ENCODE measurements around the gene MARS1.
"Not testable (repeated sequence)": the region's sequence is repeated elsewhere in the genome, so short reads cannot be mapped to it uniquely, and the experiment has no call there.

MARS1 gene

DNA sequence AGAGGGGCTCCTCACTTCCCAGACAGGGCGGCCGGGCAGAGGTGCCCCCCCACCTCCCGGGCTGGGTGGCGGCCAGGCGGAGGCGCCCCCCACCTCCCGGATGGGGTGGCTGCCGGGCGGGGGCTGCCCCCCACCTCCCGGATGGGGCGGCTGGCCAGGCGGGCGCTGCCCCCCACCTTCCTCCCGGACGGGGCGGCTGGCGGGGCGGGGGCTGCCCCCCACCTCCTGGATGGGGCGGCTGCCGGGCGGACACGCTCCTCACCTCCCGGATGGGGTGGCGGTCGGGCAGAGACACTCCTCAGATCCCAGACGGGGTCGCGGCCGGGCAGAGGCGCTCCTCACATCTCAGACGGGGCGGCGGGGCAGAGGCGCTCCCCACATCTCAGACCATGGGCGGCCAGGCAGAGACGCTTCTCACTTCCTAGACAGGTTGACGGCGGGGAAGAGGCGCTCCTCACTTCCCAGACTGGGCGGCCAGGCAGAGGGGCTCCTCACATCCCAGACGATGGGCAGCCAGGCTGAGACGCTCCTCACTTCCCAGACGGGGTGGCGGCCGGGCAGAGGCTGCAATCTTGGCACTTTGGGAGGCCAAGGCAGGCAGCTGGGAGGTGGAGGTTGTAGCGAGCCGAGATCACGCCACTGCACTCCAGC is 7.3 kb downstream of the MARS1 start:
- not testable (repeated sequence) for DNase-seq (ENCODE audit: low spot score)

DNA sequence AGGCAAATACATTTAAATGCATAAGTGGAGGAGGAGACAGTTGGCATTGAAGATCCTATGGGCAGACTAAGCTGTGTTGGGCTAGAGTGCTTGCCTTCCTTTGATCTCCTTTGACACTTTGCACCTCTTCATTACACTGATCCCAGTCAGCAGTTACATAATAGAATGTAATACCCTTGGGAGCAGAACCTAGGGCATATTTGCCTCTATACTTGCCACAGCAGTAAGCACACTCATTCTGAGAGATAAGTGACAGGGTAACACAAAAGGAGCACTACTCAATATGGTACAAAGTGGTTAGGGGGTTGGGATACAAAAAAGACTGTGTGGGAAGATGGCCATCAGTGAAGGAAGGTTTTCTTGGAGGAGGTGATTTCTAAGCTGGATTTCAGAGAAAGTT is 9.0 kb downstream of the MARS1 start:
- no peak for DNase-seq (ENCODE audit: low spot score)

DNA sequence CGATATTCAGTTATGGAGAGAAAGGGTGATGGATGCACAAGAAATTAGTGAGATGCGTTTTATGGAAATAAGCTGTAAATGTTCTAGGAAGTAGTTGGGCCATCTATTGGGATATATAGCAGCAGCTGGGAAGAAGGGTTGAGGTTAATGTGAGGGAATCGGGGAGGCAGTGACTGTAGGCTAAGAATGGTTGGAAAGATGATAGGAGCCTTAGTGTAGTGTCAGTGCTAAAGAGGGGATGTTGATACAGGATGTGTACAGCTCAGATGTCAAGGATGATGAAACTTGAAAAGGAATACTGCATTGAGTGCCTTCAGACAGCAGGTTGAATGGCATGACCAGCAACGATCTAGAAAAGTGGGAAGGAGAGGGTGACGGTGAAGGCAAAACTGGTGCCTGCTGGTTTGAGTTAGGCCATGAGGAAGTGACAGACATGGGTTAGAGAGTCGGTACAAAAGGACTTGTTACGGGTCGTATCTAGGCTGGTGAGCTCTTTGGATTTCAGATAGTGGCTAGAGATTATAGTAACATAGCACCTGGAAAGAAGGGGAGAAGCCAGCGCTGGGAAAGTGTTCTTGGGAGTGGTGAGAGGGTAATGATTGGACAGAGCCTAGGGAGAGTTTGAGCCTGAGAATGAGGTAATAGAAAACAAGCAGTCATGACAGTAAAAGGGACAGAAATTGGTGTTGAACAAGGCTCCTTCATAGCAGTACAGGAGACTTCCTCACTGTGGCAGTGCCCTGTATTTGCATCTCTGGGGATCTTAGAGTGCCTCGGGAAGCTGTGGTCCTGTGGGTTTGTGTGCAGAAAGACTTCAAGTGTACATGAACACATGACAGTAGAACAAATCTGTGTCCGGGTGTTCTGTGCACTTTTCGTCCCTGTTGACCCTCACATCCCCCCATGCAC is 9.6 kb downstream of the MARS1 start:
- DNase-seq (ENCODE audit: low spot score), result no peak

- no peak for DNase-seq (ENCODE audit: low spot score)
These were observed 10.2 kb downstream of the MARS1 start for GRCh38 chr12:57498132-57498502.

GRCh38 chr12:57498571-57498970 is 10.7 kb downstream of the MARS1 start:
- no peak for DNase-seq (ENCODE audit: low spot score)

DNA sequence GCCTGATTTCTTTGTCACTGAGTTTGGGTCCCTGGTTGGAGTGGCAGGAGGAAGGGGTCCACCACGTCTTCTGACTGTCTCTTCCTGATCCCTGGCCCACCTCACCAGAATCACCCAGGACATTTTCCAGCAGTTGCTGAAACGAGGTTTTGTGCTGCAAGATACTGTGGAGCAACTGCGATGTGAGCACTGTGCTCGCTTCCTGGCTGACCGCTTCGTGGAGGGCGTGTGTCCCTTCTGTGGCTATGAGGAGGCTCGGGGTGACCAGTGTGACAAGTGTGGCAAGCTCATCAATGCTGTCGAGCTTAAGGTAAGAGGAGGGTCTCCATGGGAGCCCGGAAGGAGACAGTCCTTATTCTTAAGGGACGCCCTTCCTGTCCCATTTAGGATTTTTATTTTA is 12.3 kb downstream of the MARS1 start:
- DNase-seq (ENCODE audit: low spot score), result no peak

DNA sequence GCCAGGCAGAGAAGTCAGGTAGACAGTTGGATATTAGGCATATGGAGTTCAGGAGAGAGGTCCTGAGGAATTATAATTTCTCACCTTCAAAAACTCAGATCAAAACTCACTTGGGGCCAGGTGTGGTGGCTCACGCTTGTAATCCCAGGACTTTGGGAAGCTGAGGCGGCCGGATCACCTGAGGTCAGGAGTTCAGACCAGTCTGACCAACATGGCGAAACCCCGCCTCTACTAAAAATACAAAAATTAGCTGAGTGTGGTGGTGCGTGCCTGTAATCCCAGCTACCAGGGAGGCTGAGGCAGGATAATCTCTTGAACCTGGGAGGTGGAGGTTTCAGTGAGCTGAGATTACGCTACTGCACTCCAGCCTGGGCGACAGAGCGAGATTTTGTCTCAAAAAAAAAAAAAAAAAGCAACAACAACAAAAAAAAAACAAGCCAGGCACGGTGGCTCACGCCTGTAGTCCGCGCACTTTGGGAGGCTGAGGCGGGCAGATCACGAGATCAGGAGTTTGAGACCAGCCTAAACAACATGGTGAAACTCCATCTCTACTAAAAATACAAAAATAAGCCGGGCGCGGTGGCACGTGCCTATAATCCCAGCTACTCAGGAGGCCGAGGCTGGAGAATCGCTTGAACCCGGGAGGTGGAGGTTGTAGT is 14.6 kb downstream of the MARS1 start:
- not testable (repeated sequence) for DNase-seq (ENCODE audit: low spot score)

DNA sequence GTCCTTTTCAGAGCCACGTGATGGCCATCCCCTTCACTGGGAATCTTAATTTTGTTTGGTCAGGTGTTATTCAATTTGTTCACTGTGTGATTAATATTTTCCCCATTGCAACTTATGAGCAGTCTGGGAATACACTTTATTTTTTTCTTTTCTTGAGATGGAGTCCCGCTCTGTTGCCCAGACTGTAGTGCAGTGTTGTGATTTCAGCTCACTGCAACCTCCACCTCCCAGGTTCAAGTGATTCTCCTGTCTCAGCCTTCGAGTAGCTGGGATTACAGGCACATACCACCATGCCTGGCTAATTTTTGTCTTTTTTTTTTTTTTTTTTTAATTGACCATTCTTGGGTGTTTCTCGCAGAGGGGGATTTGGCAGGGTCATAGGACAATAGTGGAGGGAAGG is 18.7 kb downstream of the MARS1 start:
- DNase-seq (ENCODE audit: low spot score), result not testable (repeated sequence)

DNA sequence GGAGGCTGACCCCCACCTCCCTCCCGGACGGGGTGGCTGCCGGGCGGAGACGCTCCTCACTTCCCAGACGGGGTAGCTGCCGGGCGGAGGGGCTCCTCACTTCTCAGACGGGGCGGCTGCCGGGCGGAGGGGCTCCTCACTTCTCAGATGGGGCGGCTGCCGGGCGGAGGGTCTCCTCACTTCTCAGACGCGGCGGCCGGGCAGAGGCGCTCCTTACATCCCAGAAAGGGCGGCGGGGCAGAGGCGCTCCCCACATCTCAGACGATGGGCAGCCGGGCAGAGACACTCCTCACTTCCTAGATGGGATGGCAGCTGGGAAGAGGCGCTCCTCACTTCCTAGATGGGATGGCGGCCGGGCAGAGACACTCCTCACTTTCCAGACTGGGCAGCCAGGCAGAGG is 19.9 kb downstream of the MARS1 start:
- DNase-seq (ENCODE audit: low spot score), result not testable (repeated sequence)

DNA sequence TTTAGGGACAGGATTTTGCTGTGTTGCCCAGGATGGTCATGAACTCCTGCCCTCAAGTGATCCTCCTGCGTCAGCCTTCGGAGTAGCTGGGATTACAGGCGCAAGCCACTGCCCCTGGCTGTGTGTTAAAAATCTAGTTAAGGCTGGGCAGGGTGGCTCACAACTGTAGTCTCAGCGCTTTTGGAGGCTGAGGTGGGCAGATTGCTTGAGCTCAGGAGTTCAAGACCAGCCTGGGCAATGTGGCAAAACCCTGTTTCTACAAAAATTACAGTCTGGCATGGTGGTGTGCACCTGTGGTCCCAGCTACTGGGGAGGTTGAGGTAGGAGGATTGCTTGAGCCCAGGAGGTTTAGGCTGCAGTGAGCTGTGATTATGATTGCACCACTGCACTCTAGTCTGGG is 23.3 kb downstream of the MARS1 start:
- DNase-seq (ENCODE audit: low spot score), result no peak

DNA sequence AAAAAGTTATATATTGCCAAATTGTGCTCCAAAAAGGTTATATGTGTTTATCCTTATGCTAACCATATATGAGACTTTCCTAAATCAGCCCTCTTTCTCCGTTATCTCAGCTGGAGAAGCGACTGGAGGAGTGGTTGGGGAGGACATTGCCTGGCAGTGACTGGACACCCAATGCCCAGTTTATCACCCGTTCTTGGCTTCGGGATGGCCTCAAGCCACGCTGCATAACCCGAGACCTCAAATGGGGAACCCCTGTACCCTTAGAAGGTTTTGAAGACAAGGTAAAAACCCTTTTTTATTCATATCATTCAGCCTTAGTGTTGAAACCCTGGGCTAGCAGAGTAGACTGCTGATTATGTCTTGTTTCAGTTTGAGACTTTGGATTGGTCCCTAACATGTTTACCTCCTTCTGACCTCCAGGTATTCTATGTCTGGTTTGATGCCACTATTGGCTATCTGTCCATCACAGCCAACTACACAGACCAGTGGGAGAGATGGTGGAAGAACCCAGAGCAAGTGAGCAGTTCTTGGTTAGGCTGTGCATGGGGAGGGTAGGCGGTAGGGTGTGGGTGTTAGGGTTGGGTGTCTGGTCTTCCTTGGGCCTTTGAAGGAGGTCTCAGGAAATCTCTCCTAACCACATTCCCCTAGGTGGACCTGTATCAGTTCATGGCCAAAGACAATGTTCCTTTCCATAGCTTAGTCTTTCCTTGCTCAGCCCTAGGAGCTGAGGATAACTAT is 23.9 kb downstream of the MARS1 start:
- no peak for DNase-seq (ENCODE audit: low spot score)

DNA sequence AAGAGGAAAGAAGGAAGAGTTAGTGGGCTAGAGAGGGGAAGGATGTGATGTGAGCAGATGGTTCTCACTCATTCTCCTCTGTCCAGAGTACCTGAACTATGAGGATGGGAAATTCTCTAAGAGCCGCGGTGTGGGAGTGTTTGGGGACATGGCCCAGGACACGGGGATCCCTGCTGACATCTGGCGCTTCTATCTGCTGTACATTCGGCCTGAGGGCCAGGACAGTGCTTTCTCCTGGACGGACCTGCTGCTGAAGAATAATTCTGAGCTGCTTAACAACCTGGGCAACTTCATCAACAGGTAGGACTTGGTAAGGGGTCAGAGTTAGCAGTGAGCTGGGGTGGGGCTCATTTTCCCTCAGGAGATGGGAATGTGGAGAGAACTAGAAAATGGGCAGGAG is 24.8 kb downstream of the MARS1 start:
- no peak for DNase-seq (ENCODE audit: low spot score)

GRCh38 chr12:57513266-57513665 is 25.4 kb downstream of the MARS1 start:
- no peak for DNase-seq (ENCODE audit: low spot score)

DNA sequence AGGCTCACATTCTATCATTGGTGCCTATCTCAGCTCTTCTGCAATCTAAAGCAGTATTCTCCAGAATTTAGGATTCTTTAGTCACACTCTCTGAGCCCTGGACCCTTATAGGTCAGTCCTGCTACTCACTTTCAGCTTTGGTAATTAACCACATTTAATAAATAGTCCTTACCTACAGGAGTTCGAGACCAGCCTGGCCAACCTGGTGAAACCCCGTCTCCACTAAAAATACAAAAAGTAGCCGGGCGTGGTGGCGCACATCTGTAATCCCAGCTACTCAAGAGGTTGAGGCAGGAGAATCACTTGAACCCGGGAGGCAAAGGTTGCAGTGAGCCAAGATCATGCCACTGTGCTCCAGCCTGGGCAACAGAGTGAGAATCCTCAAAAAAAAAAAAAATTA is 25.8 kb downstream of the MARS1 start:
- DNase-seq (ENCODE audit: low spot score), result not testable (repeated sequence)

DNA sequence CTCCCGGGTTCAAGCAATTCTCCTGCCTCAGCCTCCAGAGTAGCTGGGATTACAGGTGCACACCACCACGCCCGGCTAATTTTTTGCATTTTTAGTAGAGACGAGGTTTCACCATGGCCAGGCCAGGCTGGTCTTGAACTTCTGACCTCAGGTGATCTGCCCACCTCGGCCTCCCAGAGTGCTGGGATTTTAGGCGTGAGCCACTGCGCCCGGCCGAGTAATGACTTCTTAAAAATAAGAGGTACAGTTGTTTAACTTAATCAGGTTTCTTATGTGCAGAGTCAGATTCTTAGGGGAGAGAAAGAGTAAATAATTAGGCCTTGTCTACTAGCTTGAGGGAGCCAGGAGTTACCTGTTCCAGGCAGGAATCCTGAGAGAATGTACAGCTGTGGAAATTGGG is 26.4 kb downstream of the MARS1 start:
- not testable (repeated sequence) for DNase-seq (ENCODE audit: low spot score)

GRCh38 chr12:57514720-57515407 is 27.0 kb downstream of the MARS1 start:
- no peak for DNase-seq (ENCODE audit: low spot score)

DNA sequence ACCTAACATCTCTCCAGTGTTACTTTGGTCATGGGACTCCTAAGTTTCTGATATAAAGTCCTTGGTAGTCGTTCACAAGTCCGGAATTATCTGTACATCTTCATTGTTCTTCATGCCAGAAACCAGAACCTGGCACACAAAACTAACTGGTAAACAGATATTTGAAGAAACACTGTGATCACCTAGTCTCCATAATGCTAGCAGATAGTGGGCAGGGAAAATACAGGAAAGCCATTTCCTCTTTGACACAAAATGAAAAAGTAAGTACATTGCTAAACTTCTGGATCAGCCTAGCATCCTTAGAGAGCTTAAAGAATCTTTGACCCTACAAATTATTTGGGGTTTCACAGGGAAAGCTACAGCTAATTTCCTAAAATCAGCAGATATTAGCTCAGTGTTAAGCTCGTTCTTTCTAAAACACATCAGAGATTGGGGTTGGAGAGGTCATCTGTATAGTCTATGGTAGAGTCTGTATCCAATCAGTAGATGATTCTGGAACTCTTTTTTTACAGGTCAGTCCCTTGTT is 27.6 kb downstream of the MARS1 start:
- DNase-seq (ENCODE audit: low spot score), result no peak

GRCh38 chr12:57515934-57516541 is 28.2 kb downstream of the MARS1 start:
- no peak for DNase-seq (ENCODE audit: low spot score)

DNA sequence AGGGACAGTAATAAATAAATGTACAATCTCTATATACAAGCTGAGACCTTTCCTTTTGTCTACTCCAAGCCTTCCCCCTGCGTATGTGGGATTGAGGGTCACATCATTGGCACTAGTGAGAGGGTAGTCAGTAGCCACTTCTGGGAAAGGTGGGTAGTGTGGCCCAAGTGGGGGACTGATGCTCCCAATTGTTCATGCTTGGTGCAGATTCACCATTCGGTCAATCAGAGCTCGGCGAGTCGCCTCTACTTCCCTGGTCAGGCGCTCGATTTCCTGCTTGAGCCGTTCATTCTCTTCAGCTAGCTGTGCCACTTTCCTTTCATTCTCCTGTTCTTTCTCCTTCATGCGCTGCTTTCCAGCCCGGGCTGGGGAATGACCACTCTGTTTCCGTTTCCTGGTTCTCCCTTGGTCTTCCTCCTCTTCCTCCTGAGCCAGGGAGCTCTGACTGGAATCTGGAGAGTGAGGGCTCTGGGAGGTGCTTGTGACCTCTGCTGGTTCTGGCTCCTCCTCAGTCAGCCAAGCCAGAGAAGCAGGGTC is 28.8 kb downstream of the MARS1 start:
- DNase-seq (ENCODE audit: low spot score), result no peak

DNA sequence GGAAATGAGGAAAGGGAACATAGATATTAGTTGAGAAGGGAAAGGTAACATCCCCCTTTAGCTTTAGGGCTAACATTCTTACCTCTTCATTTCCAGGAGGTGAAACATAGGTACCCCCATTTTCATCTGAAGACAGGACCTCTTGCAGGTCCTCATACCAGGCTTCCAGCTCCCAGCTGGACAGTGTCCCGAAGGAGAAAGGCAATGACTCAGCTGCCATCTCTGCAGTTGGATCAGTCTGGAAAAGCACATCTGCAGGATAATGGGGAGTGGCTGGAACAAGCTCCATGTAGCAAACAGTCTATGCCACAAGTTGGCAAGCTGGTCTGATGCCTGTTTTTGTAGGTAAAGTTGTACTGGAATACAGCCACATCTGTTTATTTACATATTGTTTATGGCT is 29.3 kb downstream of the MARS1 start:
- no peak for DNase-seq (ENCODE audit: low spot score)

- not testable (repeated sequence) for DNase-seq (ENCODE audit: low spot score)
These were observed 29.9 kb downstream of the MARS1 start for GRCh38 chr12:57517718-57518117.
